CD1c-positive myeloid dendritic cell (primary cell): Measurements from ENCODE around the gene ZNF10.

Source experiments
- DNase-seq: peaks from one replicate; pipeline ENCODE4 v3.0.0-alpha.2; 2016; ENCODE audit errors: extremely low spot score

ZNF10 gene

GRCh38 chr12:133130038-133130807, at the start of gene ZNF10, which contains the start of gene ZNF891:
TSS of gene ZNF10 (plus strand) at chr12:133130627. CDS start at chr12:133144493, 13,866 bp downstream.
TSS of gene ZNF891 (minus strand) at chr12:133130274. CDS start at chr12:133121918, 8,356 bp downstream.
- peak; percentile 98 for DNase-seq

GRCh38 chr12:133081159-133081780, 49.2 kb upstream of the ZNF10 start:
- peak; percentile 1 for DNase-seq

- no peak for DNase-seq
Observed at GRCh38 chr12:133083345-133083744, 47.1 kb upstream of the ZNF10 start.

- DNase-seq = no peak
Observed at GRCh38 chr12:133105620-133106019, 24.8 kb upstream of the ZNF10 start.

GRCh38 chr12:133106253-133106652, 24.2 kb upstream of the ZNF10 start:
- DNase-seq = no peak

GRCh38 chr12:133107121-133107520, 23.3 kb upstream of the ZNF10 start:
- no peak for DNase-seq

GRCh38 chr12:133108150-133108549, 22.3 kb upstream of the ZNF10 start:
- no peak for DNase-seq

GRCh38 chr12:133120385-133121191, 9.8 kb upstream of the ZNF10 start:
- DNase-seq = no peak

GRCh38 chr12:133124674-133125073, 5.8 kb upstream of the ZNF10 start:
- no peak for DNase-seq

GRCh38 chr12:133129368-133130037, 924 bp upstream of the ZNF10 start:
- peak; percentile 9 for DNase-seq

GRCh38 chr12:133130808-133131128, 341 bp downstream of the ZNF10 start:
- no peak for DNase-seq

- DNase-seq = no peak
Observed at GRCh38 chr12:133135747-133136146, 5.3 kb downstream of the ZNF10 start.

GRCh38 chr12:133145981-133146380, 15.6 kb downstream of the ZNF10 start:
- no peak for DNase-seq

- DNase-seq = no peak
Observed at GRCh38 chr12:133156125-133156690, 25.8 kb downstream of the ZNF10 start.

GRCh38 chr12:133165776-133166175, 35.3 kb downstream of the ZNF10 start:
- no peak for DNase-seq

- DNase-seq = no peak
Observed at GRCh38 chr12:133172491-133172890, 42.1 kb downstream of the ZNF10 start.

- DNase-seq = no peak
Observed at GRCh38 chr12:133174901-133175300, 44.5 kb downstream of the ZNF10 start.

GRCh38 chr12:133180669-133181068, 50.2 kb downstream of the ZNF10 start:
- no peak for DNase-seq

- peak; percentile 98 for DNase-seq
Observed at GRCh38 chr12:133181238-133181959, 51.0 kb downstream of the ZNF10 start, which contains the start of gene ZNF268. TSS of gene ZNF268 (plus strand) at chr12:133181495. CDS start at chr12:133181998, 503 bp downstream.

GRCh38 chr12:133190176-133190575, 59.7 kb downstream of the ZNF10 start:
- DNase-seq = no peak

GRCh38 chr12:133192847-133193246, 62.4 kb downstream of the ZNF10 start:
- DNase-seq = no peak
